WTC11 (cell line): ENCODE results near the gene ARMC6. TPM values are rescaled to one million over a fixed set of nuclear protein-coding genes. Genes with fewer than 3 reads are reported as not detected.

ENCODE experiments used
- ATAC-seq: fragments of 200-7000 bp; cut with Tn5 transposase; 2 replicates; pipeline ENCODE4 v1.10.0; 2021; ENCODE audit warnings: mild to moderate bottlenecking, moderate library complexity
- CTCF ChIA-PET: fragments of 300-600 bp; sonication (Branson Sonifier 250); formaldehyde crosslinking; loops from one replicate; lab custom pipeline; 2021; ENCODE audit warnings: antibody characterized with exemption; lab: Charles Lee
- POLR2A ChIA-PET: fragments of 350-600 bp; sonication (Branson Sonifier 250); formaldehyde crosslinking; loops from one replicate; lab custom pipeline; 2021; ENCODE audit warnings: antibody characterized with exemption; lab: Charles Lee
- DNase-seq: peaks from one replicate; pipeline ENCODE4 v3.0.0; 2021; ENCODE audit warnings: low spot score
- H3K27ac Mint-ChIP-seq: 2 replicates; pipeline ENCODE4 v1.8.0; 2021; ENCODE audit warnings: mixed read lengths
- H3K27me3 Mint-ChIP-seq: 2 replicates; pipeline ENCODE4 v1.8.0; 2021; ENCODE audit warnings: low read depth, mild to moderate bottlenecking, moderate library complexity, mixed read lengths
- H3K36me3 Mint-ChIP-seq: 2 replicates; pipeline ENCODE4 v1.8.0; 2021; ENCODE audit warnings: mixed read lengths
- H3K4me1 Mint-ChIP-seq: 2 replicates; pipeline ENCODE4 v1.8.0; 2022; ENCODE audit warnings: mixed read lengths
- H3K4me3 Mint-ChIP-seq: 2 replicates; pipeline ENCODE4 v1.8.0; 2021; ENCODE audit warnings: mild to moderate bottlenecking, moderate library complexity, mixed read lengths
- H3K9me3 Mint-ChIP-seq: 2 replicates; pipeline ENCODE4 v1.8.0; 2021; ENCODE audit warnings: mixed read lengths
- AR ChIP-seq: fragments of 250-450 bp; sonication (Bioruptor Pico); IDR thresholded peaks from 2 replicates; pipeline ENCODE4 v1.9.0; 2021; ENCODE audit warnings: mild to moderate bottlenecking
- ATF2 ChIP-seq: sonication (generic); formaldehyde crosslinking; IDR thresholded peaks from 2 replicates; pipeline ENCODE4 v1.8.1; 2022; ENCODE audit warnings: low read depth, missing genetic modification reagents, borderline replicate concordance
- ELF4 ChIP-seq: sonication (generic); formaldehyde crosslinking; IDR thresholded peaks from 2 replicates; pipeline ENCODE4 v1.8.1; 2022; ENCODE audit warnings: low read depth, mild to moderate bottlenecking, moderate library complexity, missing genetic modification reagents
- ETV6 ChIP-seq: sonication (generic); formaldehyde crosslinking; IDR thresholded peaks from 2 replicates; pipeline ENCODE4 v1.8.1; 2022; ENCODE audit warnings: mild to moderate bottlenecking, missing genetic modification reagents
- FOXJ3 ChIP-seq: sonication (generic); formaldehyde crosslinking; IDR thresholded peaks from 2 replicates; pipeline ENCODE4 v1.9.0; 2021; ENCODE audit warnings: missing genetic modification reagents, mild to moderate bottlenecking, borderline replicate concordance
- GRHL2 ChIP-seq: fragments of 250-450 bp; sonication (Bioruptor Pico); IDR thresholded peaks from 2 replicates; pipeline ENCODE4 v1.8.0; 2022; ENCODE audit warnings: mild to moderate bottlenecking, moderate library complexity; ENCODE audit not compliant: insufficient replicate concordance, severe bottlenecking
- OVOL2 ChIP-seq: fragments of 250-450 bp; sonication (Bioruptor Pico); IDR thresholded peaks from 2 replicates; pipeline ENCODE4 v1.9.0; 2021; ENCODE audit warnings: mild to moderate bottlenecking, borderline replicate concordance
- PRRX2 ChIP-seq: fragments of 250-450 bp; sonication (Bioruptor Pico); IDR thresholded peaks from 2 replicates; pipeline ENCODE4 v1.8.0; 2021; ENCODE audit warnings: mild to moderate bottlenecking
- RELA ChIP-seq: sonication (generic); formaldehyde crosslinking; IDR thresholded peaks from 2 replicates; pipeline ENCODE4 v1.8.1; 2022; ENCODE audit warnings: missing genetic modification reagents, mild to moderate bottlenecking, borderline replicate concordance
- SOX15 ChIP-seq: fragments of 250-450 bp; sonication (Bioruptor Pico); IDR thresholded peaks from 2 replicates; pipeline ENCODE4 v1.9.0; 2021; ENCODE audit warnings: mild to moderate bottlenecking
- SP1 ChIP-seq: sonication (generic); formaldehyde crosslinking; conservative IDR thresholded peaks from 2 replicates; pipeline ENCODE4 v1.8.1; 2022; ENCODE audit warnings: missing genetic modification reagents
- ZNF219 ChIP-seq: sonication (generic); formaldehyde crosslinking; IDR thresholded peaks from 2 replicates; pipeline ENCODE4 v1.8.0; 2023; ENCODE audit warnings: missing genetic modification reagents, mild to moderate bottlenecking, borderline replicate concordance
- ZNF263 ChIP-seq: sonication (generic); formaldehyde crosslinking; IDR thresholded peaks from 2 replicates; pipeline ENCODE4 v1.8.1; 2022; ENCODE audit warnings: low read depth, mild to moderate bottlenecking, moderate library complexity, missing genetic modification reagents
- ZNF416 ChIP-seq: fragments of 250-450 bp; sonication (Bioruptor Pico); IDR thresholded peaks from 2 replicates; pipeline ENCODE4 v1.9.0; 2021; ENCODE audit warnings: mild to moderate bottlenecking, inconsistent platforms
- total RNA-seq: library from RNA; stranded (reverse); gene quantifications from 3 replicates; pipeline ENCODE4 v1.2.3, GENCODE V29; 2021
- TF ChIP-seq, protein P1 (sequence below): fragments of 200-600 bp; IDR thresholded peaks from 2 replicates; pipeline ENCODE4 v1.8.0; 2022; ENCODE audit warnings: antibody characterized with exemption
- TF ChIP-seq, protein P2 (sequence below): sonication (generic); formaldehyde crosslinking; IDR thresholded peaks from 2 replicates; pipeline ENCODE4 v1.8.1; 2022; ENCODE audit warnings: mild to moderate bottlenecking, missing genetic modification reagents, moderate library complexity, borderline replicate concordance

The ARMC6 gene
- total RNA-seq, 1 experiment from 2014 or later: 58.8 TPM

GRCh38 chr19:19081642-19082151 is 48.3 kb downstream of the ARMC6 start:
- no peak overlapping the region for H3K4me3 Mint-ChIP-seq
- no peak for ATAC-seq
- no peak for TF ChIP-seq ZNF219 (CRISPR knock-in tag)
- TF ChIP-seq ATF2 (CRISPR knock-in tag): no peak
- no peak for TF ChIP-seq ZNF263 (CRISPR knock-in tag)
- TF ChIP-seq OVOL2 (CRISPR knock-in tag): no peak
- TF ChIP-seq, protein P1, sequence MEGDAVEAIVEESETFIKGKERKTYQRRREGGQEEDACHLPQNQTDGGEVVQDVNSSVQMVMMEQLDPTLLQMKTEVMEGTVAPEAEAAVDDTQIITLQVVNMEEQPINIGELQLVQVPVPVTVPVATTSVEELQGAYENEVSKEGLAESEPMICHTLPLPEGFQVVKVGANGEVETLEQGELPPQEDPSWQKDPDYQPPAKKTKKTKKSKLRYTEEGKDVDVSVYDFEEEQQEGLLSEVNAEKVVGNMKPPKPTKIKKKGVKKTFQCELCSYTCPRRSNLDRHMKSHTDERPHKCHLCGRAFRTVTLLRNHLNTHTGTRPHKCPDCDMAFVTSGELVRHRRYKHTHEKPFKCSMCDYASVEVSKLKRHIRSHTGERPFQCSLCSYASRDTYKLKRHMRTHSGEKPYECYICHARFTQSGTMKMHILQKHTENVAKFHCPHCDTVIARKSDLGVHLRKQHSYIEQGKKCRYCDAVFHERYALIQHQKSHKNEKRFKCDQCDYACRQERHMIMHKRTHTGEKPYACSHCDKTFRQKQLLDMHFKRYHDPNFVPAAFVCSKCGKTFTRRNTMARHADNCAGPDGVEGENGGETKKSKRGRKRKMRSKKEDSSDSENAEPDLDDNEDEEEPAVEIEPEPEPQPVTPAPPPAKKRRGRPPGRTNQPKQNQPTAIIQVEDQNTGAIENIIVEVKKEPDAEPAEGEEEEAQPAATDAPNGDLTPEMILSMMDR: no peak
- TF ChIP-seq FOXJ3 (CRISPR knock-in tag): no peak
- TF ChIP-seq, protein P2, sequence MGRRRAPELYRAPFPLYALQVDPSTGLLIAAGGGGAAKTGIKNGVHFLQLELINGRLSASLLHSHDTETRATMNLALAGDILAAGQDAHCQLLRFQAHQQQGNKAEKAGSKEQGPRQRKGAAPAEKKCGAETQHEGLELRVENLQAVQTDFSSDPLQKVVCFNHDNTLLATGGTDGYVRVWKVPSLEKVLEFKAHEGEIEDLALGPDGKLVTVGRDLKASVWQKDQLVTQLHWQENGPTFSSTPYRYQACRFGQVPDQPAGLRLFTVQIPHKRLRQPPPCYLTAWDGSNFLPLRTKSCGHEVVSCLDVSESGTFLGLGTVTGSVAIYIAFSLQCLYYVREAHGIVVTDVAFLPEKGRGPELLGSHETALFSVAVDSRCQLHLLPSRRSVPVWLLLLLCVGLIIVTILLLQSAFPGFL (CRISPR knock-in tag): no peak
- TF ChIP-seq GRHL2 (CRISPR knock-in tag): no peak
- TF ChIP-seq SP1 (CRISPR knock-in tag): no peak
- DNase-seq: no peak
- POLR2A ChIA-PET: no interaction called here
- CTCF ChIA-PET: no interaction called here
- H3K27me3 Mint-ChIP-seq: peaks cover 75% of the 10 kb centered on the region
- no peaks in the 10 kb centered on the region for H3K4me1 Mint-ChIP-seq
- no peaks in the 10 kb centered on the region for H3K9me3 Mint-ChIP-seq
- no peaks in the 10 kb centered on the region for H3K36me3 Mint-ChIP-seq
- peak overlapping the region; percentile 7; the same call in 1 of the 2 replicates for H3K27ac Mint-ChIP-seq

DNA sequence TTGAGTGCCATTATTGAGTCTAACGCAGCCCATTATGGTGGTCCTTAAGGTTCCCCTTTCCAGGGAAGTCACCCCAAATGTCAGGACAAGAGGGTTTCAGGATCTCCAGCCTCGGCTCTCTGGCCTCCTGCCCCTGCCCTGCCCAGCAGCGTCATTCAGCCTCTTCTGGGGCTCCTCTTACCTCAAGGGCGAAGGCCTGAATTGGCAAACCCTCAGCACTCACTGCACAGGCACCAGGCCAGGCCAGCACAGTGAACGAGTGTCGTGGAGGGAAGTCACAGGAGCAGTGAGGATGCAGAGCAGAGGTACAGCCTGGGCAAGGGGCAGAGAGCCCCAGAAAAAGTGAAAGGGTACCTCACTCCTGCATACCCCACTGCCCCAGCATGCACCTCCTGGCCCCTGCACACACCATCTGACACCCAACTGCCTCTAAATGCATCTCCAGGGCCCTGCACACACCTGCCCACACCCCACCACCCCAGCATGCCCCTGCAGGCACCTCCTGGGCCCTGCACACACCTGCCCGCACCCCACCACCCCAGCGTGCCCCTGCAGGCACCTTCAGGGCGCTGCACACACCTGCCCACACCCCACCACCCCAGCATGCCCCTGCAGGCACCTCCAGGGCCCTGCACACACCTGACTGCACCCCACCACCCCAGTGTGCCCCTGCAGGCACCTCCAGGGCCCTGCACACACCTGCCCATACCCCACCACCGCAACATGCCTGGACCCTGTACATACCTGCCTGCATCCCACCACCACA is 50.2 kb downstream of the ARMC6 start:
- DNase-seq: no peak
- no peak overlapping the region for H3K4me3 Mint-ChIP-seq
- H3K36me3 Mint-ChIP-seq: no peaks in the 10 kb centered on the region
- ChIA-PET POLR2A (no interaction called here), CTCF (no interaction called here)
- no peaks in the 10 kb centered on the region for H3K9me3 Mint-ChIP-seq
- peaks cover 65% of the 10 kb centered on the region for H3K27me3 Mint-ChIP-seq
- ATAC-seq: peak; percentile 52
- no peak overlapping the region for H3K27ac Mint-ChIP-seq
- TF ChIP-seq SP1 (CRISPR knock-in tag) (no peak), GRHL2 (CRISPR knock-in tag) (no peak), SOX15 (CRISPR knock-in tag) (no peak), AR (CRISPR knock-in tag) (no peak), PRRX2 (no peak), ELF4 (CRISPR knock-in tag) (no peak), FOXJ3 (CRISPR knock-in tag) (no peak), ZNF416 (CRISPR knock-in tag) (no peak), ETV6 (CRISPR knock-in tag) (no peak), RELA (CRISPR knock-in tag) (no peak)
- peaks cover 3% of the 10 kb centered on the region; the same call in 1 of the 2 replicates for H3K4me1 Mint-ChIP-seq
